IMR-90 (cell line): Measurements from ENCODE around the gene MRPS34. TPM values are rescaled to one million over a fixed set of nuclear protein-coding genes. Genes with fewer than 3 reads are reported as not detected.

Experiments used
- ATAC-seq: fragments of 200-7000 bp; cut with Tn5 transposase; 2 replicates; pipeline ENCODE4 v1.9.1; 2020; ENCODE audit warnings: low read depth, mild to moderate bottlenecking, moderate library complexity
- BruUV-seq: library from RNA; stranded (reverse); fragments of 400-500 nt; replicated peaks from 2 replicates; lab custom pipeline; 2021; lab: Mats Ljungman, UMichigan
- CTCF ChIA-PET: fragments of 300-600 bp; formaldehyde crosslinking; extraction: SDS; loops from one replicate; lab custom pipeline; 2021; ENCODE audit warnings: antibody characterized with exemption; lab: Yijun Ruan, JAX
- POLR2A ChIA-PET: fragments of 300-600 bp; sonication (Branson Sonifier 250); formaldehyde crosslinking; loops from one replicate; lab custom pipeline; 2022; ENCODE audit warnings: antibody characterized with exemption; ENCODE audit not compliant: unreplicated experiment; lab: Charles Lee
- DNase-seq: peaks from one replicate; pipeline ENCODE4 v3.0.0; 2013
- H2AFZ ChIP-seq: replicated peaks from 2 replicates; pipeline ENCODE3; 2013; ENCODE audit warnings: low read length, mild to moderate bottlenecking; ENCODE audit not compliant: poor library complexity
- H2AK5ac ChIP-seq: 2 replicates; pipeline ENCODE4 v1.6.1; 2013; ENCODE audit warnings: low read depth, low read length, inconsistent platforms
- H2AK9ac ChIP-seq: replicated peaks from 2 replicates; pipeline ENCODE3; 2013; ENCODE audit warnings: mild to moderate bottlenecking, low read depth, low read length, moderate library complexity; ENCODE audit not compliant: poor library complexity
- H2BK120ac ChIP-seq: 2 replicates; pipeline ENCODE4 v1.6.1; 2013; ENCODE audit warnings: low read depth, low read length, inconsistent platforms
- H2BK15ac ChIP-seq: 3 replicates; pipeline ENCODE4 v1.6.1; 2013; ENCODE audit warnings: low read depth, low read length, inconsistent platforms
- H2BK20ac ChIP-seq: 2 replicates; pipeline ENCODE4 v1.6.1; 2013; ENCODE audit warnings: low read depth, mild to moderate bottlenecking, inconsistent platforms, low read length, moderate library complexity
- H2BK5ac ChIP-seq: 2 replicates; pipeline ENCODE4 v1.6.1; 2013; ENCODE audit warnings: mild to moderate bottlenecking, low read depth, low read length, inconsistent platforms; ENCODE audit not compliant: poor library complexity, severe bottlenecking
- H3K14ac ChIP-seq: replicated peaks from 2 replicates; pipeline ENCODE4 v1.6.1; 2013; ENCODE audit warnings: low read depth, low read length, inconsistent platforms
- H3K18ac ChIP-seq: 2 replicates; pipeline ENCODE4 v1.6.1; 2013; ENCODE audit warnings: low read depth, low read length, control low read depth
- H3K23ac ChIP-seq: 2 replicates; pipeline ENCODE4 v1.6.1; 2013; ENCODE audit warnings: low read depth, low read length, inconsistent platforms
- H3K27ac ChIP-seq: 2 replicates; pipeline ENCODE4 v1.5.1; 2013; ENCODE audit warnings: mild to moderate bottlenecking, control low read depth, low read length; ENCODE audit not compliant: insufficient read depth
- H3K27me3 ChIP-seq: 2 replicates; pipeline ENCODE4 v1.6.1; 2013; ENCODE audit warnings: low read length; ENCODE audit not compliant: control insufficient read depth, insufficient read depth
- H3K36me3 ChIP-seq: 2 replicates; pipeline ENCODE4 v1.6.1; 2013; ENCODE audit warnings: low read length, mixed read lengths; ENCODE audit not compliant: control insufficient read depth, insufficient read depth
- H3K4ac ChIP-seq: 2 replicates; pipeline ENCODE4 v1.6.1; 2013; ENCODE audit warnings: low read depth, low read length, inconsistent platforms
- H3K4me1 ChIP-seq: 2 replicates; pipeline ENCODE4 v1.6.1; 2013; ENCODE audit warnings: low read length, mixed read lengths; ENCODE audit not compliant: control insufficient read depth, insufficient read depth
- H3K4me2 ChIP-seq: 2 replicates; pipeline ENCODE4 v1.6.1; 2013; ENCODE audit warnings: low read depth, mild to moderate bottlenecking, control low read depth, low read length, moderate library complexity
- H3K4me3 ChIP-seq: 2 replicates; pipeline ENCODE4 v1.5.1; 2013; ENCODE audit warnings: low read depth, mild to moderate bottlenecking, control low read depth, low read length, moderate library complexity; ENCODE audit not compliant: insufficient read depth
- H3K56ac ChIP-seq: 2 replicates; pipeline ENCODE4 v1.6.1; 2013; ENCODE audit warnings: low read length, inconsistent platforms; ENCODE audit not compliant: insufficient read depth; ENCODE audit errors: extremely low read depth
- H3K79me1 ChIP-seq, 2 experiments: 2 replicates each; pipeline ENCODE4 v1.6.1; 2013; ENCODE audit warnings: low read length in 2 of 2, inconsistent platforms in 1 of 2, low read depth in 1 of 2
- H3K9ac ChIP-seq: 2 replicates; pipeline ENCODE4 v1.6.1; 2013; ENCODE audit warnings: low read depth, low read length, control low read depth
- H3K9me1 ChIP-seq: 2 replicates; pipeline ENCODE4 v1.6.1; 2013; ENCODE audit warnings: low read length, inconsistent platforms; ENCODE audit not compliant: insufficient read depth
- H3K9me3 ChIP-seq: 2 replicates; pipeline ENCODE4 v1.6.1; 2013; ENCODE audit warnings: low read length; ENCODE audit not compliant: control insufficient read depth, insufficient read depth
- H4K20me1 ChIP-seq: 2 replicates; pipeline ENCODE4 v1.6.1; 2013; ENCODE audit warnings: low read length, inconsistent platforms; ENCODE audit not compliant: insufficient read depth
- H4K5ac ChIP-seq: 2 replicates; pipeline ENCODE4 v1.6.1; 2013; ENCODE audit warnings: mild to moderate bottlenecking, low read depth, low read length, control low read depth
- H4K8ac ChIP-seq, 2 experiments: 2 replicates each; pipeline ENCODE4 v1.6.1; 2013; ENCODE audit warnings: low read depth in 2 of 2, low read length in 2 of 2, control low read depth in 1 of 2, inconsistent platforms in 1 of 2
- H4K91ac ChIP-seq: 2 replicates; pipeline ENCODE4 v1.6.1; 2013; ENCODE audit warnings: low read depth, low read length, inconsistent platforms; ENCODE audit not compliant: insufficient read depth
- BHLHE40 ChIP-seq: fragments of 150-350 bp; IDR thresholded peaks from 2 replicates; pipeline ENCODE4 v1.6.1; 2016; ENCODE audit warnings: mild to moderate bottlenecking, low read depth, low read length
- CTCF ChIP-seq: conservative IDR thresholded peaks from 2 replicates; pipeline ENCODE4 v1.5.1; 2012; ENCODE audit warnings: mild to moderate bottlenecking, low read depth, low read length, improper control_type of control experiment
- MXI1 ChIP-seq: IDR thresholded peaks from 2 replicates; pipeline ENCODE4 v1.6.1; 2012; ENCODE audit warnings: low read depth, mild to moderate bottlenecking, low read length, moderate library complexity, borderline replicate concordance
- RCOR1 ChIP-seq: IDR thresholded peaks from 2 replicates; pipeline ENCODE4 v1.6.1; 2012; ENCODE audit warnings: mild to moderate bottlenecking, low read length, improper control_type of control experiment; ENCODE audit not compliant: insufficient replicate concordance
- WGBS, 2 experiments: methylation state at CpG; one replicate each; pipeline versions ENCODE4 v1.1.5 to v1.1.7; 2013; ENCODE audit warnings: missing lambda C conversion rate in 2 of 2; ENCODE audit not compliant: insufficient read length in 1 of 2; ENCODE audit errors: extremely low coverage in 2 of 2; 5-methylcytosine and 5-hydroxymethylcytosine counted together
- dilution Hi-C: fragments of 300-500 bp; cut with HindIII; formaldehyde crosslinking; loops from one replicate; pipeline ENCODE4 v1.14.3; 2018; ENCODE audit warnings: low sequenced_read_pairs; ENCODE audit not compliant: unreplicated experiment
- in situ Hi-C: fragments of 300-500 bp; cut with MboI; formaldehyde crosslinking; loops from 3 replicates; pipeline ENCODE4 v1.14.3; 2019; ENCODE audit warnings: low sequenced_read_pairs, inconsistent platforms, mixed read lengths
- intact Hi-C: fragments of 100-400 bp; cut with micrococcal nuclease; formaldehyde crosslinking; loops from 2 replicates; pipeline ENCODE4 v1.10.0; 2022
- polyA plus RNA-seq, 3 experiments: library from polyadenylated mRNA; depleted of rRNA; stranded (reverse); fragments of >200 nt; gene quantifications; 2 replicates each; pipeline ENCODE4 v1.2.3, GENCODE V29; 2012; ENCODE audit warnings: low replicate concordance in 1 of 3
- total RNA-seq: library from RNA; depleted of rRNA; stranded (reverse); fragments of >200 nt; gene quantifications from 2 replicates; pipeline ENCODE4 v1.2.3, GENCODE V29; 2012

Gene MRPS34
- total and polyA plus RNA-seq, 2 of the 4 experiments (the other 2 are of a cell fraction): 68.5 to 80.4 TPM

GRCh38 chr16:1744338-1744840 is 28.5 kb downstream of the MRPS34 start:
- POLR2A ChIA-PET: no interaction called here
- H2AFZ ChIP-seq: no peak overlapping the region
- WGBS, 2 experiments: 93% methylated on average over 3 of the region's 24 CpGs; no CpG with 5 or more reads in 1 of the 2 experiments

More at GRCh38 chr16:1744338-1744840, 28.5 kb downstream of the MRPS34 start:
- no peak overlapping the region for H3K4me3 ChIP-seq
- in situ Hi-C loops: no loop called here
- peaks cover 25 to 52% of the 10 kb centered on the region in 2 experiments for H3K79me1 ChIP-seq
- CTCF ChIA-PET: no interaction called here
- H3K4ac ChIP-seq: no peak overlapping the region
- no peak overlapping the region for H3K56ac ChIP-seq
- dilution Hi-C loops: no loop called here
- peaks cover 7% of the 10 kb centered on the region for H3K9me1 ChIP-seq
- H3K4me1 ChIP-seq: peaks cover 2% of the 10 kb centered on the region; the same call in 1 of the 2 replicates
- no peak overlapping the region for H2BK5ac ChIP-seq
- no peak overlapping the region for H2BK20ac ChIP-seq
- no peak overlapping the region for H4K91ac ChIP-seq
- intact Hi-C loops: no loop called here
- H2AK9ac ChIP-seq: no peak overlapping the region
- H3K36me3 ChIP-seq: peaks cover 58% of the 10 kb centered on the region
- no peak overlapping the region for H4K5ac ChIP-seq
- H3K9ac ChIP-seq: no peak overlapping the region
- H2AK5ac ChIP-seq: no peak overlapping the region
- H3K27ac ChIP-seq: no peak overlapping the region
- no peak overlapping the region for H3K23ac ChIP-seq
- peaks cover 26% of the 10 kb centered on the region for H4K20me1 ChIP-seq
- TF ChIP-seq MXI1: no peak
- no peak for TF ChIP-seq BHLHE40
- no peak for TF ChIP-seq RCOR1
- no peak for TF ChIP-seq CTCF
- BruUV-seq: no TSS peak
- H2BK15ac ChIP-seq: no peak overlapping the region
- ATAC-seq (no peak), DNase-seq (no peak)
- no peaks in the 10 kb centered on the region for H3K27me3 ChIP-seq
- H3K18ac ChIP-seq: no peak overlapping the region
- H3K4me2 ChIP-seq: no peak overlapping the region
- H2BK120ac ChIP-seq: no peak overlapping the region
- H3K14ac ChIP-seq: no peak overlapping the region
- H4K8ac ChIP-seq: no peak overlapping the region
- no peaks in the 10 kb centered on the region for H3K9me3 ChIP-seq
